Thoracic aorta (tissue), 2 donors: ENCODE results near the gene TMEM266. TPM values are rescaled to one million over a fixed set of nuclear protein-coding genes. Genes with fewer than 3 reads are reported as not detected.

Source experiments
- ATAC-seq: fragments of 150-250 bp; one replicate; pipeline ENCODE4 v1.8.0; 2017; ENCODE audit warnings: low read depth; ENCODE audit not compliant: insufficient number of reproducible peaks, low FRiP score
- DNase-seq: peaks from one replicate; pipeline ENCODE4 v3.0.0-alpha.2; 2020; ENCODE audit warnings: low spot score
- H3K27ac ChIP-seq, 2 donors: fragments of 200-600 bp; sonication (generic); 1 replicate in 1 of 2; 2 replicates in 1 of 2; pipeline ENCODE4 v1.5.1; 2016; ENCODE audit warnings: mild to moderate bottlenecking in 2 of 2, moderate library complexity in 2 of 2
- H3K27me3 ChIP-seq: fragments of 200-600 bp; sonication (generic); replicated peaks from 2 replicates; pipeline ENCODE4 v1.6.0; 2016; ENCODE audit warnings: mild to moderate bottlenecking; ENCODE audit not compliant: insufficient read depth
- H3K36me3 ChIP-seq: fragments of 200-600 bp; sonication (generic); one replicate; pipeline ENCODE4 v1.5.1; 2016
- H3K4me1 ChIP-seq, 2 donors: fragments of 200-600 bp; sonication (generic); 1 replicate in 1 of 2; 2 replicates in 1 of 2; pipeline versions ENCODE4 v1.5.1 to v1.6.0; 2016; ENCODE audit warnings: low read depth in 2 of 2, mild to moderate bottlenecking in 1 of 2; ENCODE audit not compliant: control insufficient read depth in 1 of 2
- H3K4me3 ChIP-seq: fragments of 200-600 bp; sonication (generic); 2 replicates; pipeline ENCODE4 v1.5.1; 2016; ENCODE audit warnings: mild to moderate bottlenecking
- H3K9me3 ChIP-seq: fragments of 200-600 bp; sonication (generic); 2 replicates; pipeline ENCODE4 v1.5.1; 2016
- CTCF ChIP-seq: fragments of 200-600 bp; sonication (generic); IDR thresholded peaks from one replicate; pipeline ENCODE4 v1.5.1; 2019; ENCODE audit warnings: antibody characterized with exemption
- total RNA-seq, 2 donors: library from RNA; depleted of rRNA; stranded (reverse); fragments of >200 nt; gene quantifications; one replicate each; pipeline versions ENCODE4 v1.1.0 to v1.2.3, GENCODE V29; 2016

The TMEM266 gene
- total RNA-seq, 2 donors from 2014 or later, result not detected

GRCh38 chr15:76147906-76148570 is 88.3 kb downstream of the TMEM266 start:
- H3K4me1 ChIP-seq, result peaks cover 11 to 21% of the 10 kb centered on the region in 2 donors
- H3K9me3 ChIP-seq, result no peaks in the 10 kb centered on the region
- TF ChIP-seq CTCF, result peak; percentile 90
- no peak overlapping the region for H3K4me3 ChIP-seq
- ATAC-seq (no peak), DNase-seq (no peak)
- no peaks in the 10 kb centered on the region for H3K36me3 ChIP-seq
- H3K27me3 ChIP-seq, result no peaks in the 10 kb centered on the region
- H3K27ac ChIP-seq, result no peak overlapping the region

GRCh38 chr15:76149291-76149915 is 89.6 kb downstream of the TMEM266 start:
- Histone ChIP-seq H3K9me3 (no peaks in the 10 kb centered on the region), H3K4me3 (no peak overlapping the region), H3K27ac (peak overlapping the region in 1 of 2 donors; percentile 49), H3K36me3 (no peaks in the 10 kb centered on the region), H3K4me1 (peaks cover 11 to 21% of the 10 kb centered on the region in 2 donors), H3K27me3 (no peaks in the 10 kb centered on the region)
- no peak for TF ChIP-seq CTCF
- ATAC-seq (no peak), DNase-seq (no peak)

- peak overlapping the region; percentile 1 to 49 for H3K27ac ChIP-seq
- H3K27me3 ChIP-seq, result no peaks in the 10 kb centered on the region
- no peak for TF ChIP-seq CTCF
- ATAC-seq, result peak; percentile 26
- no peaks in the 10 kb centered on the region for H3K9me3 ChIP-seq
- peaks cover 11 to 21% of the 10 kb centered on the region in 2 donors for H3K4me1 ChIP-seq
- peak overlapping the region; percentile 37 for H3K4me3 ChIP-seq
- H3K36me3 ChIP-seq, result no peaks in the 10 kb centered on the region
- DNase-seq, result no peak
Measured at GRCh38 chr15:76150513-76150912, 90.7 kb downstream of the TMEM266 start.

GRCh38 chr15:76150971-76151598 is 91.3 kb downstream of the TMEM266 start:
- DNase-seq, result peak; percentile 23
- peak; percentile 53 for ATAC-seq
- peak; percentile 87 for TF ChIP-seq CTCF
- Histone ChIP-seq H3K36me3 (no peaks in the 10 kb centered on the region), H3K27ac (peak overlapping the region; percentile 1 to 49), H3K4me3 (peak overlapping the region; percentile 37), H3K27me3 (no peaks in the 10 kb centered on the region), H3K4me1 (peaks cover 11 to 21% of the 10 kb centered on the region in 2 donors), H3K9me3 (no peaks in the 10 kb centered on the region)

- no peak for DNase-seq
- no peak for ATAC-seq
- Histone ChIP-seq H3K4me1 (peaks cover 11 to 21% of the 10 kb centered on the region in 2 donors), H3K36me3 (no peaks in the 10 kb centered on the region), H3K9me3 (no peaks in the 10 kb centered on the region), H3K4me3 (no peak overlapping the region), H3K27ac (peak overlapping the region; percentile 1 to 49), H3K27me3 (no peaks in the 10 kb centered on the region)
- TF ChIP-seq CTCF, result no peak
Measured at GRCh38 chr15:76151599-76151974, 91.8 kb downstream of the TMEM266 start.
